ENCODE results near the gene NUBP2.

DNA sequence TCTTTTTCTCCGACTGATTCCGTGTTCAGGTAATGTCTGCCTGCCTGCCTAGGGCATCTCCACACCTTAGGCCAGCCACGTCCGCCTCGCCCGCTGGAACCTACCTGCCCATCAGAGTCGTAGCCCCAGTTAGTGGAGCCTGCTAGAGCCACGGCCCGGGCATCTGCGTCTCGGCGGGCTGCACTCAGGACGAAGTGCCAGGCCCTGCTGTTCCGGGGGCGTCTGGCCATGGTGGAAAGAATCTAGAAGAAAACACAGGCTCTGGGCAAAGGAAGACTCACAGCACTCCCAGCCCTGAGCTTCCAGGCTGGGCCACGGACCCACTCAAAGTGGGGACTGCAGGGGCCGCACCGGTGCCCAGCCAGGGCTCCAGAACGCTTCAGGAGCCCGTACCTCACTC, 1.5 kb upstream of the NUBP2 start:
- TF ChIP-seq, protein P1, sequence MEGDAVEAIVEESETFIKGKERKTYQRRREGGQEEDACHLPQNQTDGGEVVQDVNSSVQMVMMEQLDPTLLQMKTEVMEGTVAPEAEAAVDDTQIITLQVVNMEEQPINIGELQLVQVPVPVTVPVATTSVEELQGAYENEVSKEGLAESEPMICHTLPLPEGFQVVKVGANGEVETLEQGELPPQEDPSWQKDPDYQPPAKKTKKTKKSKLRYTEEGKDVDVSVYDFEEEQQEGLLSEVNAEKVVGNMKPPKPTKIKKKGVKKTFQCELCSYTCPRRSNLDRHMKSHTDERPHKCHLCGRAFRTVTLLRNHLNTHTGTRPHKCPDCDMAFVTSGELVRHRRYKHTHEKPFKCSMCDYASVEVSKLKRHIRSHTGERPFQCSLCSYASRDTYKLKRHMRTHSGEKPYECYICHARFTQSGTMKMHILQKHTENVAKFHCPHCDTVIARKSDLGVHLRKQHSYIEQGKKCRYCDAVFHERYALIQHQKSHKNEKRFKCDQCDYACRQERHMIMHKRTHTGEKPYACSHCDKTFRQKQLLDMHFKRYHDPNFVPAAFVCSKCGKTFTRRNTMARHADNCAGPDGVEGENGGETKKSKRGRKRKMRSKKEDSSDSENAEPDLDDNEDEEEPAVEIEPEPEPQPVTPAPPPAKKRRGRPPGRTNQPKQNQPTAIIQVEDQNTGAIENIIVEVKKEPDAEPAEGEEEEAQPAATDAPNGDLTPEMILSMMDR (IDR thresholded peaks at IDR 0.05) = no peak
- no peak for TF ChIP-seq ZFX (IDR thresholded peaks at IDR 0.05; ENCODE audit: borderline replicate concordance)

Measured in 22Rv1 (cell line).